ENCODE results near the gene PID1. TPM values are rescaled to one million over a fixed set of nuclear protein-coding genes. Genes with fewer than 3 reads are reported as not detected.
A peak's percentile ranks its signal among the peaks of the same experiment; 100 is the strongest.

PID1 gene
- total and polyA plus RNA-seq, 8 donors: 10.2 to 51.2 (median 35.4) TPM

- no peaks in the 10 kb centered on the region for H3K27me3 ChIP-seq
- H3K27ac ChIP-seq: no peak overlapping the region
- H3K9me3 ChIP-seq: no peaks in the 10 kb centered on the region
- no peak for DNase-seq
- no peaks in the 10 kb centered on the region for H3K36me3 ChIP-seq
- peaks cover 0 to 3% (median 0%) of the 10 kb centered on the region in 4 donors for H3K4me1 ChIP-seq
- no peak for TF ChIP-seq POLR2AphosphoS5 (IDR thresholded peaks at IDR 0.05)
- no peak for TF ChIP-seq POLR2A (IDR thresholded peaks at IDR 0.05)
- TF ChIP-seq EP300 (IDR thresholded peaks at IDR 0.05): no peak
- no peak for TF ChIP-seq CTCF (IDR thresholded peaks at IDR 0.05)
- no peak overlapping the region for H3K4me3 ChIP-seq
- 87 to 94% (median 87%) methylated on average over 4 of the region's 4 CpGs for WGBS, 5 donors
- intact Hi-C loops (cut with DNase I; ENCODE audit: low total_unique reads): loop anchor here (5.0 kb wide), 1 partner anchor 142 kb away; no protein-coding TSS in a partner anchor
Observed at GRCh38 chr2:229279516-229279915, 8.4 kb upstream of the PID1 start.

GRCh38 chr2:229275506-229275905 is 4.4 kb upstream of the PID1 start:
- Histone ChIP-seq H3K36me3 (no peaks in the 10 kb centered on the region), H3K9me3 (no peaks in the 10 kb centered on the region), H3K4me3 (no peak overlapping the region), H3K27me3 (peaks cover 0 to 18% (median 0%) of the 10 kb centered on the region in 3 donors), H3K27ac (no peak overlapping the region), H3K4me1 (peaks cover 9 to 31% (median 19%) of the 10 kb centered on the region in 4 donors)
- TF ChIP-seq EP300 (IDR thresholded peaks at IDR 0.05) (no peak), POLR2AphosphoS5 (IDR thresholded peaks at IDR 0.05) (no peak), CTCF (IDR thresholded peaks at IDR 0.05) (no peak), POLR2A (IDR thresholded peaks at IDR 0.05) (no peak)
- no peak for DNase-seq
- intact Hi-C loops (cut with DNase I; ENCODE audit: low total_unique reads): loop anchor here (5.0 kb wide), 1 partner anchor 138 kb away; no protein-coding TSS in a partner anchor

- Histone ChIP-seq H3K36me3 (no peaks in the 10 kb centered on the region), H3K9me3 (no peaks in the 10 kb centered on the region), H3K27me3 (peaks cover 0 to 24% (median 0%) of the 10 kb centered on the region in 3 donors), H3K4me3 (peak overlapping the region in 3 of 4 donors; percentile 5 to 38 (median 22)), H3K4me1 (peaks cover 9 to 42% (median 19%) of the 10 kb centered on the region in 4 donors), H3K27ac (peak overlapping the region in 3 of 5 donors; percentile 1 to 31 (median 20))
- intact Hi-C loops (cut with DNase I; ENCODE audit: low total_unique reads): no loop called here
- 30 to 37% (median 33%) methylated on average over 4 of the region's 4 CpGs for WGBS, 5 donors
- peak in 5 of 7 experiments; percentile 57 to 74 (median 66) for TF ChIP-seq CTCF (IDR thresholded peaks at IDR 0.05)
- TF ChIP-seq POLR2AphosphoS5 (IDR thresholded peaks at IDR 0.05): peak in 1 of 3 donors; percentile 43
- TF ChIP-seq EP300 (IDR thresholded peaks at IDR 0.05): no peak
- peak; percentile 31 to 91 for DNase-seq
Observed at GRCh38 chr2:229273723-229274338, 2.7 kb upstream of the PID1 start.

GRCh38 chr2:229273006-229273722 is 2.1 kb upstream of the PID1 start:
- Histone ChIP-seq H3K4me3 (peak overlapping the region in 3 of 4 donors; percentile 5 to 38 (median 22)), H3K27me3 (peaks cover 0 to 24% (median 0%) of the 10 kb centered on the region in 3 donors), H3K4me1 (peaks cover 9 to 43% (median 19%) of the 10 kb centered on the region in 4 donors), H3K9me3 (no peaks in the 10 kb centered on the region), H3K27ac (peak overlapping the region in 3 of 5 donors; percentile 20 to 31 (median 27)), H3K36me3 (no peaks in the 10 kb centered on the region)
- intact Hi-C loops (cut with DNase I; ENCODE audit: low total_unique reads): no loop called here
- TF ChIP-seq EP300 (IDR thresholded peaks at IDR 0.05) (no peak), POLR2A (IDR thresholded peaks at IDR 0.05) (no peak), POLR2AphosphoS5 (IDR thresholded peaks at IDR 0.05) (no peak), CTCF (IDR thresholded peaks at IDR 0.05) (no peak)
- 8 to 20% (median 15%) methylated on average over 9 of the region's 9 CpGs for WGBS, 5 donors
- DNase-seq: peak in 1 of 2 donors; percentile 64
